Keratinocyte (primary cell): ENCODE data around the gene GLB1L2. TPM values are rescaled to one million over a fixed set of nuclear protein-coding genes. Genes with fewer than 3 reads are reported as not detected.

ENCODE experiments used
- DNase-seq: peaks from one replicate; pipeline ENCODE4 v3.0.0-alpha.2; 2011; ENCODE audit warnings: low read depth, missing footprints, low spot score
- FAIRE-seq: peaks from 2 replicates; lab custom pipeline; 2011; peaks lifted over from hg19 to GRCh38; lab: Jason Lieb, UNC
- H2AFZ ChIP-seq: 2 replicates; pipeline ENCODE4 v1.6.0; 2012; ENCODE audit warnings: low read length, control low read depth, inconsistent platforms; ENCODE audit not compliant: control insufficient read depth
- H3K27ac ChIP-seq: 2 replicates; pipeline ENCODE4 v1.5.1; 2011; ENCODE audit warnings: low read length; ENCODE audit not compliant: control insufficient read depth, insufficient read depth
- H3K27me3 ChIP-seq: 3 replicates; pipeline ENCODE4 v1.6.0; 2011; ENCODE audit warnings: low read length; ENCODE audit not compliant: control insufficient read depth, insufficient read depth; ENCODE audit errors: extremely low read depth
- H3K36me3 ChIP-seq, 2 experiments: 2 replicates in 1 of 2; 3 replicates in 1 of 2; pipeline ENCODE4 v1.5.1; 2011; ENCODE audit warnings: low read length in 2 of 2, mild to moderate bottlenecking in 1 of 2; ENCODE audit not compliant: control insufficient read depth in 2 of 2, insufficient read depth in 2 of 2; ENCODE audit errors: extremely low read depth in 1 of 2
- H3K4me1 ChIP-seq: 3 replicates; pipeline ENCODE4 v1.5.1; 2011; ENCODE audit warnings: low read length; ENCODE audit not compliant: control insufficient read depth, insufficient read depth; ENCODE audit errors: extremely low read depth
- H3K4me2 ChIP-seq: 3 replicates; pipeline ENCODE4 v1.6.0; 2011; ENCODE audit warnings: low read depth, low read length; ENCODE audit not compliant: control insufficient read depth, insufficient read depth; ENCODE audit errors: extremely low read depth
- H3K4me3 ChIP-seq, 3 experiments: fragments of 200-600 bp in 1 of 3; sonication (generic) in 1 of 3; 2 replicates in 2 of 3; 3 replicates in 1 of 3; pipeline ENCODE4 v1.5.1; 2011 to 2016; ENCODE audit warnings: low read length in 3 of 3, mild to moderate bottlenecking in 3 of 3, control low read depth in 2 of 3, inconsistent platforms in 1 of 3, low read depth in 1 of 3, mixed read lengths in 1 of 3, mixed run types in 1 of 3, moderate library complexity in 1 of 3; ENCODE audit not compliant: control insufficient read depth in 2 of 3, insufficient read depth in 2 of 3; ENCODE audit errors: extremely low read depth in 1 of 3
- H3K79me2 ChIP-seq: 2 replicates; pipeline ENCODE4 v1.6.0; 2012; ENCODE audit warnings: low read length; ENCODE audit not compliant: control insufficient read depth, insufficient read depth
- H3K9ac ChIP-seq: 3 replicates; pipeline ENCODE4 v1.6.0; 2011; ENCODE audit warnings: low read length; ENCODE audit not compliant: control insufficient read depth, insufficient read depth; ENCODE audit errors: extremely low read depth
- H3K9me1 ChIP-seq: 3 replicates; pipeline ENCODE4 v1.6.0; 2011; ENCODE audit warnings: low read length; ENCODE audit not compliant: control insufficient read depth, insufficient read depth; ENCODE audit errors: extremely low read depth
- H3K9me3 ChIP-seq: 2 replicates; pipeline ENCODE4 v1.5.1; 2012; ENCODE audit warnings: low read depth, low read length; ENCODE audit not compliant: control insufficient read depth
- H4K20me1 ChIP-seq: 3 replicates; pipeline ENCODE4 v1.6.0; 2011; ENCODE audit warnings: low read length; ENCODE audit not compliant: control insufficient read depth, insufficient read depth; ENCODE audit errors: extremely low read depth
- EZH2 ChIP-seq: IDR thresholded peaks from one replicate; pipeline ENCODE4 v1.6.1; 2012; ENCODE audit warnings: inconsistent platforms, mild to moderate bottlenecking, low read length, moderate library complexity
- dilution Hi-C: fragments of 300-500 bp; cut with MboI; formaldehyde crosslinking; loops from one replicate; pipeline ENCODE4 v1.7.0; 2020; ENCODE audit warnings: low sequenced_read_pairs; ENCODE audit not compliant: extremely low pct_ligation_motif_present
- polyA plus RNA-seq, 5 experiments: library from polyadenylated mRNA; depleted of rRNA in 3 of 5; stranded (reverse) in 3 of 5; stranded (forward) in 1 of 5; unstranded in 1 of 5; fragments of >200 nt; gene quantifications; 1 replicate in 1 of 5; 2 replicates in 3 of 5; 3 replicates in 1 of 5; pipeline versions ENCODE4 v1.2.1 to v1.2.3, GENCODE V29; 2011 to 2012; ENCODE audit warnings: missing spikeins in 2 of 5, low read depth in 1 of 5, low replicate concordance in 1 of 5
- TF ChIP-seq, protein P1 (sequence below), 3 experiments: IDR thresholded peaks in 1 of 3; conservative IDR thresholded peaks in 1 of 3; optimal IDR thresholded peaks in 1 of 3; 2 replicates in 2 of 3; 3 replicates in 1 of 3; pipeline versions ENCODE3 to v1.5.1; 2011; ENCODE audit warnings: low read length in 3 of 3, mild to moderate bottlenecking in 3 of 3, moderate library complexity in 2 of 3, control low read depth in 1 of 3, inconsistent platforms in 1 of 3; ENCODE audit not compliant: insufficient read depth in 2 of 3; ENCODE audit errors: extremely low read depth in 1 of 3

GLB1L2 gene
- polyA plus RNA-seq, 1 donor (not counting 4 experiments of a cell fraction or from before 2014, with no cell fraction given): 4.3 TPM

DNA sequence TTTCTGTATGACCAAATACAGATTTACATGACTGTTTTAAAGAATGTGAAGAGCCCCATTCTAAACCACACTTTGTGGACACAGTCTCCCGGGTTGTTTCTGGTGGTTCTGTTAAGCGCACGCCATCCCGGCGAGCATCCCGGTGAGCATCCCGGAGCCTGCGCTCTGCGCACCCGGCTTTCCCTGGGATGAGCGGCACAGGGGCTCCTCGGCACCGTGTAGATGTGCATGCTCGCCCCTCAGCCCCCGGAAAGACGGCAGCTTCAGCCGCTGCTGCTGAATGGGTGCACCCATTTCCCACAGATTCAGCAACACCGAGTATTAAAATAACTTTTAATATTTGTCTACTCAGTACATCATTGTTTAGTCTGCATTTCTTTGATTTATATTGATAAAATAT is 36.0 kb downstream of the GLB1L2 start:
- no peak for TF ChIP-seq EZH2
- TF ChIP-seq, protein P1, sequence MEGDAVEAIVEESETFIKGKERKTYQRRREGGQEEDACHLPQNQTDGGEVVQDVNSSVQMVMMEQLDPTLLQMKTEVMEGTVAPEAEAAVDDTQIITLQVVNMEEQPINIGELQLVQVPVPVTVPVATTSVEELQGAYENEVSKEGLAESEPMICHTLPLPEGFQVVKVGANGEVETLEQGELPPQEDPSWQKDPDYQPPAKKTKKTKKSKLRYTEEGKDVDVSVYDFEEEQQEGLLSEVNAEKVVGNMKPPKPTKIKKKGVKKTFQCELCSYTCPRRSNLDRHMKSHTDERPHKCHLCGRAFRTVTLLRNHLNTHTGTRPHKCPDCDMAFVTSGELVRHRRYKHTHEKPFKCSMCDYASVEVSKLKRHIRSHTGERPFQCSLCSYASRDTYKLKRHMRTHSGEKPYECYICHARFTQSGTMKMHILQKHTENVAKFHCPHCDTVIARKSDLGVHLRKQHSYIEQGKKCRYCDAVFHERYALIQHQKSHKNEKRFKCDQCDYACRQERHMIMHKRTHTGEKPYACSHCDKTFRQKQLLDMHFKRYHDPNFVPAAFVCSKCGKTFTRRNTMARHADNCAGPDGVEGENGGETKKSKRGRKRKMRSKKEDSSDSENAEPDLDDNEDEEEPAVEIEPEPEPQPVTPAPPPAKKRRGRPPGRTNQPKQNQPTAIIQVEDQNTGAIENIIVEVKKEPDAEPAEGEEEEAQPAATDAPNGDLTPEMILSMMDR (optimal IDR thresholded peaks at IDR 0.05 in 1 of 3, IDR thresholded peaks at IDR 0.05 in 1 of 3, conservative IDR thresholded peaks at IDR 0.05 in 1 of 3; ENCODE audit: extremely low read depth in 1 of 3, insufficient read depth in 2 of 3, low read length in 3 of 3): no peak
- Histone ChIP-seq H3K27ac (no peak overlapping the region), H3K9me1 (no peaks in the 10 kb centered on the region), H3K79me2 (no peaks in the 10 kb centered on the region), H3K4me1 (no peaks in the 10 kb centered on the region), H3K27me3 (no peaks in the 10 kb centered on the region), H2AFZ (no peak overlapping the region), H3K4me3 (no peak overlapping the region), H3K9ac (no peak overlapping the region), H3K36me3 (no peaks in the 10 kb centered on the region), H4K20me1 (no peaks in the 10 kb centered on the region), H3K9me3 (no peaks in the 10 kb centered on the region), H3K4me2 (no peak overlapping the region)
- dilution Hi-C loops: no loop called here
- FAIRE-seq: no peak
- no peak for DNase-seq

DNA sequence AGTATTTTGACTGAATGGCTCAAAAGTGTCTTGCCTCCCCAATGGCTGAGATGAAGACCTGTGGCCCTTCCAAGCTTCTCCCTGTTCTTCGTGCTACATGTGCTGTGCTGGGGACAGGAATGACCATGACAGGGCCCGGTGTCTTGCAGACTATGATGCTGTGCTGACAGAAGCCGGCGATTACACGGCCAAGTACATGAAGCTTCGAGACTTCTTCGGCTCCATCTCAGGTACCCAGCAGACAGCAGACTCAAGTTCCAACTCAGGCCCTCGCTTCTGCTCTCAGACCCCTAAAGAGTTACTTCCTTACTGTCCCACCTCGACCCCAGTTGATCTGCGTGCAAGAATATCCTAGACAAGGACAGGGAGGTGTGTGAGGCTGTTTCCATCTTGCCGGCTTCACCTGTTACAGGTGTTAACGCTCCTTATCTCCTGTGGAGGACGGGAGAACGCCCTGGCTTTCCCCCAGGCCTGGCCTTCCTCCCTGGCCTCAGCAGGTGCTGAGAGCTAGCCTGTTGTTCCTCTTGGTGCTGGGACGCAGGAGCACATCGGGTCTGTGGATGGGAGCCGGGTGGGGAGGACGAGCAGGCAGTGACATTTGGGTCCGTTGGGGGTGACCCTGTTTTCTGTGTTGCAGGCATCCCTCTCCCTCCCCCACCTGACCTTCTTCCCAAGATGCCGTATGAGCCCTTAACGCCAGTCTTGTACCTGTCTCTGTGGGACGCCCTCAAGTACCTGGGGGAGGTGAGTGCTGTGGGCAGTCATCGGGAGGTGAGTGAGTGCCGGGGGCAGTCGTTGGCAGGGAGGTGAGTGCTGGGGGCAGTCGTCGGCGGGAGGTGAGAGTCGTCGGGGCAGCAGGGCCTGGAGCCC is 38.1 kb downstream of the GLB1L2 start:
- no peak overlapping the region for H3K27ac ChIP-seq
- no peak overlapping the region for H3K4me2 ChIP-seq
- H3K9me3 ChIP-seq: no peaks in the 10 kb centered on the region
- no peak overlapping the region for H2AFZ ChIP-seq
- H3K4me3 ChIP-seq: no peak overlapping the region
- no peaks in the 10 kb centered on the region for H3K79me2 ChIP-seq
- H3K9me1 ChIP-seq: no peaks in the 10 kb centered on the region
- H3K27me3 ChIP-seq: no peaks in the 10 kb centered on the region
- DNase-seq (no peak), FAIRE-seq (no peak)
- TF ChIP-seq, protein P1 (optimal IDR thresholded peaks at IDR 0.05 in 1 of 3, IDR thresholded peaks at IDR 0.05 in 1 of 3, conservative IDR thresholded peaks at IDR 0.05 in 1 of 3; ENCODE audit: extremely low read depth in 1 of 3, insufficient read depth in 2 of 3, low read length in 3 of 3): no peak
- TF ChIP-seq EZH2: no peak
- dilution Hi-C loops: no loop called here
- no peaks in the 10 kb centered on the region for H3K36me3 ChIP-seq
- H4K20me1 ChIP-seq: no peaks in the 10 kb centered on the region
- no peak overlapping the region for H3K9ac ChIP-seq
- H3K4me1 ChIP-seq: no peaks in the 10 kb centered on the region
